SK-N-MC (cell line): ENCODE measurements around the gene KCNAB1.

Experiments used
- EZH2 ChIP-seq: fragments of 200-600 bp; sonication (generic); IDR thresholded peaks from one replicate; pipeline ENCODE4 v1.6.1; 2017; ENCODE audit warnings: antibody characterized with exemption
- FOXP2 ChIP-seq: optimal IDR thresholded peaks from 2 replicates; pipeline ENCODE3; 2011; ENCODE audit warnings: mild to moderate bottlenecking, moderate library complexity; ENCODE audit not compliant: insufficient read depth; ENCODE audit errors: extremely low read length, control extremely low read depth
- POLR2AphosphoS5 ChIP-seq: IDR thresholded peaks from 2 replicates; pipeline ENCODE4 v1.6.1; 2012; ENCODE audit warnings: mild to moderate bottlenecking, low read depth, low read length, borderline replicate concordance

GRCh38 chr3:156525808-156526207 lies 405.4 kb downstream of the KCNAB1 start:
- TF ChIP-seq POLR2AphosphoS5 (no peak), EZH2 (no peak), FOXP2 (no peak)
